Activated gamma-delta T cell treated with Interleukin-2 at 50 U/mL for 16 hours (primary cell): ENCODE data around the gene ADARB1.

Experiments used
- DNase-seq: peaks from one replicate; pipeline ENCODE4 v3.0.0-alpha.2; 2020

Gene ADARB1

DNA sequence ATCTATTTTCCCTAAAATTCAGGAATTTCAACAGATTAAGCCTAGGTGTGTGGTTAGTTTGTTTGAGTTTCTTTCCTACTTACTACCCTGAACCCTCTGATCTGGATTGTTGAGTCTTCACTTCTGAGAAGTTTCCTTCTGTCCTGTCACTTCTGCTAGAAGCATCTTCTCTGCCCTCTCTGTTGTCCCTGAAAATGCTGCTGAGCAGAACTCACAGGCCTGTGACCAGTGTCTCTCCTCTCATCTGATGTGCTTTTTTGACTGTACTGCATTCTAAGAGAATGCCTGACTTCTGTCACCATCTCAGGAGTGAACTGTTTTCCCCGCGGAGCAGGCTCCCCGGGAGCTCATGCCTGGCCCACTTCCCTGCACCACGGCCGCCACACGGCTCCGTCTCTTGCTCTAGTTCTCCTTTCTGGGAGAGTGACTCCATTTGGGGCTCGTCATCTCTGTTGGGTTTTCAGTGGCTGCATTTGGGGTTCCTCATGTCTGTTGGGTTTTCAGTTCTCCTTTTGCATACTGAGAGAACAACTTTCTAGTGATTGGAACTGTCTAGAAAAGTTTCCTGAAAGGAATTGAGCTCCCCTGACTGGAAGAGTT is 135.4 kb downstream of the ADARB1 start:
- DNase-seq = no peak

GRCh38 chr21:45210461-45210983 is 136.1 kb downstream of the ADARB1 start:
- no peak for DNase-seq

- no peak for DNase-seq
These were observed 137.3 kb downstream of the ADARB1 start for GRCh38 chr21:45211661-45212060.

GRCh38 chr21:45213392-45213791 is 139.0 kb downstream of the ADARB1 start:
- no peak for DNase-seq

- no peak for DNase-seq
These were observed 140.8 kb downstream of the ADARB1 start for GRCh38 chr21:45215213-45215612.

- no peak for DNase-seq
These were observed 142.6 kb downstream of the ADARB1 start for GRCh38 chr21:45217010-45217409.

DNA sequence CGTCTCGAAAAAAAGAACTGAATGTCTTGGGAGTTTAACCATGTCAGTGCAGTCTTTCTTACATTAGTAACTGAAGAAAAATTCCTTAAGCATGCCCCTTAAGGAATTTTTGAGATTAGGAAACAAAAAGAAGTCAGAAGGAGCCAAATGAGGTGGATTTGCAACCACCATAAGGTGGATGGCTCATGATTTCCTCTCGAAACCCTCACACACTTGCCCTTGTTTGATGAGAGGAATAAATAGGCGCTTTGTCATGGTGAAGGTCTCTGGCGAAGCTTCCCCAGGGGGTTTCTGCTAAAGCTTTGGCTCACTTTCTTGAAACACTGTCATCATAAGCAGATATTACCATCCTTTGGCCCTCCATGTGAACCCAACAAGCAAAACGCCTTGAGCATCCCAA is 145.1 kb downstream of the ADARB1 start:
- DNase-seq = no peak

GRCh38 chr21:45220071-45220481 is 145.7 kb downstream of the ADARB1 start:
- DNase-seq = no peak

DNA sequence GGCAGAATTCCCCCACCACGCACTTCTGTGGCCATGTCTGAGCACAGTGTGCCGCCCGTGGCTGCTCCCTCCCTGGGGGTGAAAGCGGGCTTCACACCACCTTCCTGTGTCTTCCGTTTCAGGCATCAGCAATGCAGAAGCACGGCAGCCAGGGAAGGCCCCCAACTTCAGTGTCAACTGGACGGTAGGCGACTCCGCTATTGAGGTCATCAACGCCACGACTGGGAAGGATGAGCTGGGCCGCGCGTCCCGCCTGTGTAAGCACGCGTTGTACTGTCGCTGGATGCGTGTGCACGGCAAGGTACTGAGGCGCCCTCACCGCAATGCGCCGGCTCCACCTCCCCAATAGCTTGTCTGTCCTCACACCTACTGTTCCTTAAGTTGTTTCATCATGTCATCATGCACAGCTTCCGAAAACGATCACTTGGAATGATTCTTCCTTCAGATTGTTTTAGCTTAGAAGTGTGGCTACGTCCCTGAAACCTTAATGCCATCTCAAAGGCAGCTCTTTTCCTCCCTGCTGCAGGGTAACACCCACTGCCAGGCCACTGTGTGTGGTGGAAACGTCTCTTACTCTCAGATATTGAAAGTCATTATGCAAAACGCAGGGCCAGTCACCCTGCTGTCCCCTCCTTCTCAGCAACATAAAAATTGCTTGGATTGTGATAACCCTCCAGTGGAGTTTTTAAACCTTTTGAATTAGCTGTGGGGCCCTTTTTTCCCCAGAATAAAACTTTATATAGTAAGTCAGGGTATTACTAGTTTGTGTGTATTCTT is 146.5 kb downstream of the ADARB1 start:
- DNase-seq = no peak

- no peak for DNase-seq
These were observed 147.6 kb downstream of the ADARB1 start for GRCh38 chr21:45222001-45222400.

GRCh38 chr21:45223236-45224185 is 149.1 kb downstream of the ADARB1 start:
- no peak for DNase-seq

- DNase-seq = peak; percentile 21
These were observed 150.0 kb downstream of the ADARB1 start for GRCh38 chr21:45224189-45224938.

GRCh38 chr21:45225041-45225740 is 150.8 kb downstream of the ADARB1 start:
- DNase-seq = no peak

DNA sequence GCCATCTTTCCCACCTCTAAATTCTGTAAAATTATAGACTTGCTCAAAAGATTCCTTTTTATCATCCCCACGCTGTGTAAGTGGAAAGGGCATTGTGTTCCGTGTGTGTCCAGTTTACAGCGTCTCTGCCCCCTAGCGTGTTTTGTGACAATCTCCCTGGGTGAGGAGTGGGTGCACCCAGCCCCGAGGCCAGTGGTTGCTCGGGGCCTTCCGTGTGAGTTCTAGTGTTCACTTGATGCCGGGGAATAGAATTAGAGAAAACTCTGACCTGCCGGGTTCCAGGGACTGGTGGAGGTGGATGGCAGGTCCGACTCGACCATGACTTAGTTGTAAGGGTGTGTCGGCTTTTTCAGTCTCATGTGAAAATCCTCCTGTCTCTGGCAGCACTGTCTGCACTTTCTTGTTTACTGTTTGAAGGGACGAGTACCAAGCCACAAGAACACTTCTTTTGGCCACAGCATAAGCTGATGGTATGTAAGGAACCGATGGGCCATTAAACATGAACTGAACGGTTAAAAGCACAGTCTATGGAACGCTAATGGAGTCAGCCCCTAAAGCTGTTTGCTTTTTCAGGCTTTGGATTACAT is 151.5 kb downstream of the ADARB1 start:
- no peak for DNase-seq

DNA sequence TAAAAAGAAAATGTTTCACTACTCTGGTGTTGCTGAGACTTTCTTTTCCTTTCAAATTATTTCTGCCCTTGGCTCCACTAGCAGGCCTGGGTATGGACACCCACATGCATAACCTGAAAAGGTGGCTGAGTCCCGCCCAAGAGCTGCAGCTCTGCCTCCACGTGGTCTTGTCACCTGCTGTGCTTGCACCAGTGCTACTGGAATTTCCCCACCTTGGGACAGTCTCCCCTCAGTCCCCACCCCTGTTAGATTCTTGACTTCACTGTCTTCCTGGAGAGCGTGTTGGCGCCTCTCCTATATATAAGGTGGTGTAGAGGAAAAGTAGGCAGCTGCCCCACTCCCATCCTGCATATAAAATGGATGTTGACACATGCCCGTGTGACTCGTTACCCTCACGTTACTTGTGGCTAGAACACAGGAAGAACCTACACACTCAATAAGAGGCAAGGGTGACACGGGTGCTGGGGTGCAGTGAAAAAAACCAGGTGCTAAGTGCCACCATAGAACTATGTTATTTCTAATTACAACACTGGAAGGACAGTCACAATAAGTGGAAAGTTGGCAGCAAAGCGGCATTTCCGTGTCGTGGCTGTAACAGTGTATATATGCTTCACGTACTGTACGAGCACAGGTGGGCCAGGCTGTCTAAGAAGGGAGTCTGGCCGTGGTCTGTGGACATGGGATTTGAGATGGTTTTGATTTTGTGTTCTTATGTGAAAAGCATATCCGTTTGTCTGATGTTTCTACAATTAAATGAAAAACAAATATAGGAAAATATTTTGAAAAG is 152.4 kb downstream of the ADARB1 start:
- DNase-seq = peak; percentile 30

- DNase-seq = no peak
These were observed 153.4 kb downstream of the ADARB1 start for GRCh38 chr21:45227735-45228134.

DNA sequence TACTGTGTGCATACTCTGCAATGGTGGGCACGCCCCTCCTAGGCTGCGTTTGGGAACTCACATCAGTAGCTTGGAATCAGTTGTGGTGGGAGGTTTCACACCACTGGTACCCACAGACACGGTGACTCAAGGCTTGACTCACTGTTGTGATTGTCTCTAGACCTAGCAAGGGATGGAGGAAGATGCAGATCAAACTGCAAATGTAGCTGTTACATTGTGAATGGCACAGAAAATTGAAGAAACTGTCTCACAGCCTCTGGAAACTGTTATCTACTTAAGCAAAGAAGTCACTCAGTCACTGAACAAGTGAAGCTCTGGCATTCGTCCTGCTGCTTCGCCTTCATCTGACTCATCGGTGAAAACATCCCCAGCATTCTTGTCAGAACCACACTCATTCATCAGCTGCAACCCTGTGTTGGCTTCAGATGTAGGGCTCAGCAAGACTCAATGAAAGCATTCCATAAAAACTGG is 153.8 kb downstream of the ADARB1 start:
- peak; percentile 79 for DNase-seq

- no peak for DNase-seq
These were observed 154.4 kb downstream of the ADARB1 start for GRCh38 chr21:45228656-45229240.

GRCh38 chr21:45231705-45232104 is 157.3 kb downstream of the ADARB1 start:
- DNase-seq = no peak

- DNase-seq = no peak
These were observed 159.7 kb downstream of the ADARB1 start for GRCh38 chr21:45234127-45234526.
